GM18502 (cell line): ENCODE measurements around the gene SCG3.

Experiments used
- ATAC-seq: cut with Tn5 transposase; IDR thresholded peaks from one replicate; pipeline ENCODE4 v1.9.1; 2021; ENCODE audit warnings: mild to moderate bottlenecking; ENCODE audit not compliant: unreplicated experiment, poor library complexity

SCG3 gene

GRCh38 chr15:51677021-51677420 lies 4.3 kb upstream of the SCG3 start:
- ATAC-seq = no peak

- no peak for ATAC-seq
These were observed 3.9 kb upstream of the SCG3 start for GRCh38 chr15:51677452-51677851.

GRCh38 chr15:51678096-51678495 lies 3.2 kb upstream of the SCG3 start:
- no peak for ATAC-seq

GRCh38 chr15:51680321-51680720 lies 982 bp upstream of the SCG3 start:
- ATAC-seq = no peak

- no peak for ATAC-seq
These were observed 6.3 kb downstream of the SCG3 start for GRCh38 chr15:51687565-51687964.

- no peak for ATAC-seq
These were observed 7.6 kb downstream of the SCG3 start for GRCh38 chr15:51688863-51689262.

GRCh38 chr15:51692154-51692553 lies 10.9 kb downstream of the SCG3 start:
- no peak for ATAC-seq

- ATAC-seq = no peak
These were observed 15.3 kb downstream of the SCG3 start for GRCh38 chr15:51696566-51696965.

GRCh38 chr15:51697163-51697562 lies 15.9 kb downstream of the SCG3 start:
- ATAC-seq = no peak

GRCh38 chr15:51699373-51699772 lies 18.1 kb downstream of the SCG3 start:
- no peak for ATAC-seq

- ATAC-seq = no peak
These were observed 21.4 kb downstream of the SCG3 start for GRCh38 chr15:51702710-51703109.

- ATAC-seq = no peak
These were observed 25.0 kb downstream of the SCG3 start for GRCh38 chr15:51706291-51706690.

- no peak for ATAC-seq
These were observed 25.8 kb downstream of the SCG3 start for GRCh38 chr15:51706926-51707608.

GRCh38 chr15:51708013-51708412 lies 26.7 kb downstream of the SCG3 start:
- ATAC-seq = no peak

- ATAC-seq = no peak
These were observed 27.7 kb downstream of the SCG3 start for GRCh38 chr15:51709031-51709430.

- ATAC-seq = no peak
These were observed 32.9 kb downstream of the SCG3 start for GRCh38 chr15:51714162-51714561.

- ATAC-seq = no peak
These were observed 33.6 kb downstream of the SCG3 start for GRCh38 chr15:51714911-51715310.

GRCh38 chr15:51718219-51718618 lies 36.9 kb downstream of the SCG3 start:
- no peak for ATAC-seq

- no peak for ATAC-seq
These were observed 37.4 kb downstream of the SCG3 start for GRCh38 chr15:51718746-51719145.

- no peak for ATAC-seq
These were observed 39.1 kb downstream of the SCG3 start for GRCh38 chr15:51720201-51720995.

GRCh38 chr15:51721199-51721960 lies 40.1 kb downstream of the SCG3 start:
- ATAC-seq = no peak
